A549 (cell line): ENCODE data around the gene PTPRF. TPM values are rescaled to one million over a fixed set of nuclear protein-coding genes. Genes with fewer than 3 reads are reported as not detected.

Experiments
- ATAC-seq, 2 experiments: fragments of 200-7000 bp in 1 of 2; fragments of >200 bp in 1 of 2; cut with Nextera tagmentation in 1 of 2; cut with Tn5 transposase in 1 of 2; 3 replicates each; pipeline versions ENCODE4 v1.8.0 to v1.9.1; 2018 to 2020; ENCODE audit warnings: mild to moderate bottlenecking in 1 of 2, moderate library complexity in 1 of 2
- CTCF ChIA-PET: fragments of 300-600 bp; sonication (Branson Sonifier 250); formaldehyde crosslinking; extraction: SDS; loops from one replicate; lab custom pipeline; 2021; ENCODE audit warnings: antibody characterized with exemption, inconsistent platforms; lab: Yijun Ruan, JAX
- POLR2A ChIA-PET: fragments of 350-600 bp; formaldehyde crosslinking; extraction: SDS; loops from one replicate; lab custom pipeline; 2021; ENCODE audit warnings: antibody characterized with exemption, inconsistent platforms; lab: Yijun Ruan, JAX
- DNase-seq, 2 experiments: peaks; one replicate each; pipeline versions ENCODE4 v3.0.0 to v3.0.0-alpha.2; 2011 to 2016; ENCODE audit warnings: low read depth in 1 of 2, low spot score in 1 of 2
- FAIRE-seq: peaks from 2 replicates; lab custom pipeline; 2011; peaks lifted over from hg19 to GRCh38; lab: Jason Lieb, UNC
- H3K27ac ChIP-seq, 2 experiments: fragments of >200 bp; sonication (Bioruptor Twin); formaldehyde crosslinking; 3 replicates each; pipeline ENCODE4 v1.5.1; 2016 to 2017
- H3K4me1 ChIP-seq: fragments of >200 bp; sonication (Bioruptor Twin); formaldehyde crosslinking; 3 replicates; pipeline ENCODE4 v1.6.1; 2016
- H3K4me2 ChIP-seq: fragments of >200 bp; sonication (Bioruptor Twin); formaldehyde crosslinking; 3 replicates; pipeline ENCODE4 v1.6.1; 2016
- H3K4me3 ChIP-seq: fragments of >200 bp; sonication (Bioruptor Twin); formaldehyde crosslinking; 3 replicates; pipeline ENCODE4 v1.5.1; 2016
- H3K9me3 ChIP-seq: fragments of >200 bp; sonication (Bioruptor Twin); formaldehyde crosslinking; 3 replicates; pipeline ENCODE4 v1.6.1; 2016
- CBX8 ChIP-seq: fragments of 200-600 bp; sonication (generic); IDR thresholded peaks from 2 replicates; pipeline ENCODE4 v1.6.1; 2016
- CEBPB ChIP-seq, 2 experiments: fragments of >200 bp in 1 of 2; sonication (Bioruptor Twin) in 1 of 2; formaldehyde crosslinking in 1 of 2; IDR thresholded peaks; 2 replicates each; pipeline ENCODE4 v1.6.1; 2012 to 2016
- CHD2 ChIP-seq: fragments of 150-350 bp; IDR thresholded peaks from 2 replicates; pipeline ENCODE4 v1.6.1; 2014; ENCODE audit warnings: low read length; ENCODE audit not compliant: partially characterized antibody
- CHD4 ChIP-seq: fragments of 200-600 bp; sonication (generic); IDR thresholded peaks from 2 replicates; pipeline ENCODE4 v1.6.1; 2016; ENCODE audit warnings: antibody characterized with exemption, mild to moderate bottlenecking, borderline replicate concordance
- EHF ChIP-seq: fragments of 250-450 bp; sonication (Bioruptor Pico); IDR thresholded peaks from 2 replicates; pipeline ENCODE4 v1.5.0; 2020; ENCODE audit warnings: mild to moderate bottlenecking
- EHMT2 ChIP-seq: fragments of 200-600 bp; sonication (generic); IDR thresholded peaks from 2 replicates; pipeline ENCODE4 v1.6.1; 2016; ENCODE audit warnings: antibody characterized with exemption, low read depth, mild to moderate bottlenecking, moderate library complexity
- EP300 ChIP-seq, 2 experiments: fragments of >200 bp; sonication (Bioruptor Twin); formaldehyde crosslinking; IDR thresholded peaks; 2 replicates in 1 of 2; 3 replicates in 1 of 2; pipeline ENCODE4 v1.6.1; 2016 to 2017
- FOSB ChIP-seq: fragments of 250-450 bp; sonication (Bioruptor Pico); IDR thresholded peaks from 2 replicates; pipeline ENCODE4 v1.5.0; 2020; ENCODE audit warnings: mild to moderate bottlenecking, moderate library complexity
- FOSL2 ChIP-seq, 2 experiments: fragments of 450-650 bp in 1 of 2; fragments of >200 bp in 1 of 2; sonication (Bioruptor Twin) in 1 of 2; formaldehyde crosslinking; IDR thresholded peaks; 2 replicates each; pipeline versions ENCODE4 v1.5.0 to v1.6.1; 2016 to 2020; ENCODE audit warnings: mild to moderate bottlenecking in 1 of 2, moderate library complexity in 1 of 2
- FOXS1 ChIP-seq: fragments of 250-450 bp; sonication (Bioruptor Pico); IDR thresholded peaks from 2 replicates; pipeline ENCODE4 v1.5.0; 2020; ENCODE audit warnings: mild to moderate bottlenecking, moderate library complexity
- HES2 ChIP-seq: fragments of >200 bp; sonication (Bioruptor Twin); formaldehyde crosslinking; IDR thresholded peaks from 2 replicates; pipeline ENCODE4 v1.6.1; 2016
- HOXB13 ChIP-seq: fragments of 250-450 bp; sonication (Bioruptor Pico); IDR thresholded peaks from 2 replicates; pipeline ENCODE4 v1.5.0; 2020; ENCODE audit warnings: low read depth, mild to moderate bottlenecking, moderate library complexity
- JUNB ChIP-seq: fragments of >200 bp; sonication (Bioruptor Twin); formaldehyde crosslinking; IDR thresholded peaks from 2 replicates; pipeline ENCODE4 v1.6.1; 2016
- KDM1A ChIP-seq: fragments of 200-600 bp; sonication (generic); IDR thresholded peaks from 2 replicates; pipeline ENCODE4 v1.6.1; 2016; ENCODE audit warnings: low read depth, mild to moderate bottlenecking
- MAFK ChIP-seq: fragments of 450-650 bp; IDR thresholded peaks from 2 replicates; pipeline ENCODE4 v1.6.1; 2014; ENCODE audit not compliant: partially characterized antibody
- MYC ChIP-seq: IDR thresholded peaks from 2 replicates; pipeline ENCODE4 v1.6.1; 2012; ENCODE audit warnings: mild to moderate bottlenecking, inconsistent platforms, low read length, improper control_type of control experiment, borderline replicate concordance
- NFE2L2 ChIP-seq: fragments of 150-350 bp; conservative IDR thresholded peaks from 2 replicates; pipeline ENCODE4 v1.6.1; 2014; ENCODE audit warnings: low read length
- NR3C1 ChIP-seq: fragments of >200 bp; sonication (Bioruptor Twin); formaldehyde crosslinking; IDR thresholded peaks from 3 replicates; pipeline ENCODE4 v1.6.1; 2017
- POLR2A ChIP-seq: IDR thresholded peaks from 2 replicates; pipeline ENCODE4 v1.6.1; 2012; ENCODE audit warnings: mild to moderate bottlenecking, low read length
- RAD21 ChIP-seq, 2 experiments: fragments of >200 bp in 1 of 2; sonication (Bioruptor Twin) in 1 of 2; formaldehyde crosslinking in 1 of 2; IDR thresholded peaks in 1 of 2; conservative IDR thresholded peaks in 1 of 2; 2 replicates in 1 of 2; 3 replicates in 1 of 2; pipeline ENCODE4 v1.6.1; 2012 to 2018; ENCODE audit warnings: inconsistent platforms in 1 of 2
- RNF2 ChIP-seq: fragments of 200-600 bp; sonication (generic); IDR thresholded peaks from 2 replicates; pipeline ENCODE4 v1.6.1; 2016; ENCODE audit warnings: low read depth, mild to moderate bottlenecking, antibody characterized with exemption, moderate library complexity, borderline replicate concordance
- TFCP2L1 ChIP-seq: fragments of 250-450 bp; sonication (Bioruptor Pico); IDR thresholded peaks from 2 replicates; pipeline ENCODE4 v1.5.0; 2021; ENCODE audit warnings: mild to moderate bottlenecking
- TP53 ChIP-seq: fragments of 250-450 bp; sonication (Bioruptor Pico); IDR thresholded peaks from 2 replicates; pipeline ENCODE4 v1.5.0; 2021; ENCODE audit warnings: mild to moderate bottlenecking, moderate library complexity
- ZNF302 ChIP-seq: fragments of 250-450 bp; sonication (Bioruptor Pico); IDR thresholded peaks from 2 replicates; pipeline ENCODE4 v1.9.0; 2021; ENCODE audit warnings: inconsistent platforms, mild to moderate bottlenecking, moderate library complexity
- ZSCAN20 ChIP-seq: fragments of 250-450 bp; sonication (Bioruptor Pico); IDR thresholded peaks from 2 replicates; pipeline ENCODE4 v1.8.0; 2022; ENCODE audit warnings: mild to moderate bottlenecking, moderate library complexity
- WGBS: methylation state at CpG from one replicate; pipeline ENCODE4 v1.1.6; 2017; ENCODE audit errors: missing lambda C conversion rate; 5-methylcytosine and 5-hydroxymethylcytosine counted together
- polyA plus RNA-seq, 4 experiments: library from polyadenylated mRNA; depleted of rRNA in 3 of 4; stranded (reverse); fragments of >200 nt; fragmentation: RNase III in 1 of 4; extraction: RNeasy Plus Mini Kit Qiagen cat#74134 plus additional on column Dnase treatment in 1 of 4; gene quantifications; 2 replicates in 3 of 4; 3 replicates in 1 of 4; pipeline ENCODE4 v1.2.3, GENCODE V29; 2011 to 2017
- TF ChIP-seq, protein P1 (sequence below): fragments of 250-450 bp; sonication (Bioruptor Pico); IDR thresholded peaks from 2 replicates; pipeline ENCODE4 v1.5.0; 2021; ENCODE audit warnings: mild to moderate bottlenecking, moderate library complexity, borderline replicate concordance
- TF ChIP-seq, protein P2 (sequence below): fragments of 150-350 bp; IDR thresholded peaks from 2 replicates; pipeline ENCODE4 v1.6.1; 2014; ENCODE audit warnings: low read depth, mild to moderate bottlenecking, low read length
- TF ChIP-seq, protein P3 (sequence below): fragments of 200-600 bp; sonication (generic); IDR thresholded peaks from 2 replicates; pipeline ENCODE4 v1.6.1; 2016; ENCODE audit warnings: antibody characterized with exemption, mild to moderate bottlenecking, moderate library complexity

PTPRF gene
- polyA plus RNA-seq, 2 of the 4 experiments (the other 2 are of a cell fraction), result 68.5 to 96.5 TPM

DNA sequence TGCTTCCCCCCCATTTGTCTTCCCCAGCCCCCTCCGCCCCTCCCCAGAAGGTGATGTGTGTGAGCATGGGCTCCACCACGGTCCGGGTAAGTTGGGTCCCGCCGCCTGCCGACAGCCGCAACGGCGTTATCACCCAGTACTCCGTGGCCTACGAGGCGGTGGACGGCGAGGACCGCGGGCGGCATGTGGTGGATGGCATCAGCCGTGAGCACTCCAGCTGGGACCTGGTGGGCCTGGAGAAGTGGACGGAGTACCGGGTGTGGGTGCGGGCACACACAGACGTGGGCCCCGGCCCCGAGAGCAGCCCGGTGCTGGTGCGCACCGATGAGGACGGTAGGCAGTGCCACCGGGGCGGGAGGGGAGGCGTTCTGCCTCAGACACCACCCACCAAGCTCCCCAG is 67.0 kb downstream of the PTPRF start:
- no peak for FAIRE-seq
- ATAC-seq, result no peak
- CTCF ChIA-PET, result no interaction called here
- Histone ChIP-seq H3K4me1 (no peaks in the 10 kb centered on the region), H3K9me3 (no peaks in the 10 kb centered on the region), H3K27ac (no peak overlapping the region), H3K4me2 (no peak overlapping the region), H3K4me3 (no peak overlapping the region)
- DNase-seq, result no peak
- no peak for TF ChIP-seq RAD21 (conservative IDR thresholded peaks at IDR 0.05 in 1 of 2, IDR thresholded peaks at IDR 0.05 in 1 of 2)
- no peak for TF ChIP-seq ZNF302
- TF ChIP-seq EHF (CRISPR knock-in tag), result no peak
- no peak for TF ChIP-seq HOXB13
- TF ChIP-seq, protein P1, sequence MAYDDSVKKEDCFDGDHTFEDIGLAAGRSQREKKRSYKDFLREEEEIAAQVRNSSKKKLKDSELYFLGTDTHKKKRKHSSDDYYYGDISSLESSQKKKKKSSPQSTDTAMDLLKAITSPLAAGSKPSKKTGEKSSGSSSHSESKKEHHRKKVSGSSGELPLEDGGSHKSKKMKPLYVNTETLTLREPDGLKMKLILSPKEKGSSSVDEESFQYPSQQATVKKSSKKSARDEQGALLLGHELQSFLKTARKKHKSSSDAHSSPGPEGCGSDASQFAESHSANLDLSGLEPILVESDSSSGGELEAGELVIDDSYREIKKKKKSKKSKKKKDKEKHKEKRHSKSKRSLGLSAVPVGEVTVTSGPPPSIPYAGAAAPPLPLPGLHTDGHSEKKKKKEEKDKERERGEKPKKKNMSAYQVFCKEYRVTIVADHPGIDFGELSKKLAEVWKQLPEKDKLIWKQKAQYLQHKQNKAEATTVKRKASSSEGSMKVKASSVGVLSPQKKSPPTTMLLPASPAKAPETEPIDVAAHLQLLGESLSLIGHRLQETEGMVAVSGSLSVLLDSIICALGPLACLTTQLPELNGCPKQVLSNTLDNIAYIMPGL (CRISPR knock-in tag), result no peak
- TF ChIP-seq CBX8, result no peak
- TF ChIP-seq, protein P2, sequence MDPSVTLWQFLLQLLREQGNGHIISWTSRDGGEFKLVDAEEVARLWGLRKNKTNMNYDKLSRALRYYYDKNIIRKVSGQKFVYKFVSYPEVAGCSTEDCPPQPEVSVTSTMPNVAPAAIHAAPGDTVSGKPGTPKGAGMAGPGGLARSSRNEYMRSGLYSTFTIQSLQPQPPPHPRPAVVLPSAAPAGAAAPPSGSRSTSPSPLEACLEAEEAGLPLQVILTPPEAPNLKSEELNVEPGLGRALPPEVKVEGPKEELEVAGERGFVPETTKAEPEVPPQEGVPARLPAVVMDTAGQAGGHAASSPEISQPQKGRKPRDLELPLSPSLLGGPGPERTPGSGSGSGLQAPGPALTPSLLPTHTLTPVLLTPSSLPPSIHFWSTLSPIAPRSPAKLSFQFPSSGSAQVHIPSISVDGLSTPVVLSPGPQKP, result no peak
- no peak for TF ChIP-seq JUNB
- no peak for TF ChIP-seq RNF2
- TF ChIP-seq ZSCAN20, result no peak
- TF ChIP-seq TP53 (CRISPR knock-in tag), result no peak
- POLR2A ChIA-PET, result no interaction called here
- 94% methylated on average over 7 of the region's 31 CpGs for WGBS

- FAIRE-seq (no peak), DNase-seq (no peak), ATAC-seq (no peak)
- POLR2A ChIA-PET, result no interaction called here
- H3K4me3 ChIP-seq, result no peak overlapping the region
- H3K4me2 ChIP-seq, result no peak overlapping the region
- H3K9me3 ChIP-seq, result no peaks in the 10 kb centered on the region
- CTCF ChIA-PET, result no interaction called here
- H3K4me1 ChIP-seq, result no peaks in the 10 kb centered on the region
- no peak overlapping the region for H3K27ac ChIP-seq
- TF ChIP-seq EHMT2, result no peak
- TF ChIP-seq MAFK, result no peak
- TF ChIP-seq KDM1A, result no peak
- no peak for TF ChIP-seq HES2
- no peak for TF ChIP-seq NR3C1
- no peak for TF ChIP-seq FOSB (CRISPR knock-in tag)
- no peak for TF ChIP-seq MYC
- no peak for TF ChIP-seq TP53 (CRISPR knock-in tag)
- no peak for TF ChIP-seq POLR2A
- TF ChIP-seq FOXS1 (CRISPR knock-in tag), result no peak
- TF ChIP-seq CHD2, result no peak
- TF ChIP-seq, protein P3, sequence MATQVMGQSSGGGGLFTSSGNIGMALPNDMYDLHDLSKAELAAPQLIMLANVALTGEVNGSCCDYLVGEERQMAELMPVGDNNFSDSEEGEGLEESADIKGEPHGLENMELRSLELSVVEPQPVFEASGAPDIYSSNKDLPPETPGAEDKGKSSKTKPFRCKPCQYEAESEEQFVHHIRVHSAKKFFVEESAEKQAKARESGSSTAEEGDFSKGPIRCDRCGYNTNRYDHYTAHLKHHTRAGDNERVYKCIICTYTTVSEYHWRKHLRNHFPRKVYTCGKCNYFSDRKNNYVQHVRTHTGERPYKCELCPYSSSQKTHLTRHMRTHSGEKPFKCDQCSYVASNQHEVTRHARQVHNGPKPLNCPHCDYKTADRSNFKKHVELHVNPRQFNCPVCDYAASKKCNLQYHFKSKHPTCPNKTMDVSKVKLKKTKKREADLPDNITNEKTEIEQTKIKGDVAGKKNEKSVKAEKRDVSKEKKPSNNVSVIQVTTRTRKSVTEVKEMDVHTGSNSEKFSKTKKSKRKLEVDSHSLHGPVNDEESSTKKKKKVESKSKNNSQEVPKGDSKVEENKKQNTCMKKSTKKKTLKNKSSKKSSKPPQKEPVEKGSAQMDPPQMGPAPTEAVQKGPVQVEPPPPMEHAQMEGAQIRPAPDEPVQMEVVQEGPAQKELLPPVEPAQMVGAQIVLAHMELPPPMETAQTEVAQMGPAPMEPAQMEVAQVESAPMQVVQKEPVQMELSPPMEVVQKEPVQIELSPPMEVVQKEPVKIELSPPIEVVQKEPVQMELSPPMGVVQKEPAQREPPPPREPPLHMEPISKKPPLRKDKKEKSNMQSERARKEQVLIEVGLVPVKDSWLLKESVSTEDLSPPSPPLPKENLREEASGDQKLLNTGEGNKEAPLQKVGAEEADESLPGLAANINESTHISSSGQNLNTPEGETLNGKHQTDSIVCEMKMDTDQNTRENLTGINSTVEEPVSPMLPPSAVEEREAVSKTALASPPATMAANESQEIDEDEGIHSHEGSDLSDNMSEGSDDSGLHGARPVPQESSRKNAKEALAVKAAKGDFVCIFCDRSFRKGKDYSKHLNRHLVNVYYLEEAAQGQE, result no peak
- no peak for TF ChIP-seq CHD4
- TF ChIP-seq TFCP2L1 (CRISPR knock-in tag), result no peak
- TF ChIP-seq ZSCAN20, result no peak
- TF ChIP-seq EP300 (IDR thresholded peaks at IDR 0.05), result no peak
- no peak for TF ChIP-seq CEBPB (IDR thresholded peaks at IDR 0.05)
- no peak for TF ChIP-seq FOSL2 (IDR thresholded peaks at IDR 0.05)
- no peak for TF ChIP-seq FOSL2 (CRISPR knock-in tag; IDR thresholded peaks at IDR 0.05)
- TF ChIP-seq NFE2L2, result no peak
- 88% methylated on average over 7 of the region's 11 CpGs for WGBS
Observed at GRCh38 chr1:43598622-43599021, 67.9 kb downstream of the PTPRF start.
